Endothelial cell of umbilical vein (primary cell): ENCODE data around the gene STAT5B. TPM values are rescaled to one million over a fixed set of nuclear protein-coding genes. Genes with fewer than 3 reads are reported as not detected.

Source experiments
- BruUV-seq: library from RNA; stranded (reverse); fragments of 400-500 nt; replicated peaks from 2 replicates; lab custom pipeline; 2021; lab: Mats Ljungman, UMichigan
- CTCF ChIA-PET: fragments of 300-600, 350-600 bp; sonication (Branson Sonifier 250); formaldehyde crosslinking; loops from one replicate; lab custom pipeline; 2021; ENCODE audit warnings: antibody characterized with exemption, inconsistent platforms; lab: Charles Lee
- POLR2A ChIA-PET: fragments of 300-600, 350-600 bp; sonication (Branson Sonifier 250); formaldehyde crosslinking; loops from one replicate; lab custom pipeline; 2021; ENCODE audit warnings: antibody characterized with exemption, inconsistent platforms; lab: Charles Lee
- DNase-seq: peaks from one replicate; pipeline ENCODE4 v3.0.0-alpha.2; 2011; ENCODE audit warnings: low read depth, low spot score
- FAIRE-seq: peaks from 2 replicates; lab custom pipeline; 2011; peaks lifted over from hg19 to GRCh38; lab: Jason Lieb, UNC
- H2AFZ ChIP-seq: 2 replicates; pipeline ENCODE4 v1.6.0; 2012; ENCODE audit warnings: low read depth, low read length, control low read depth, inconsistent platforms
- H3K27ac ChIP-seq: 2 replicates; pipeline ENCODE4 v1.5.1; 2011; ENCODE audit warnings: low read depth, mild to moderate bottlenecking, control low read depth, low read length, moderate library complexity; ENCODE audit not compliant: insufficient read depth
- H3K27me3 ChIP-seq, 2 experiments: 2 replicates each; pipeline versions ENCODE4 v1.6.0 to v1.6.1; 2011; ENCODE audit warnings: low read length in 2 of 2, mixed read lengths in 1 of 2; ENCODE audit not compliant: control insufficient read depth in 2 of 2, insufficient read depth in 2 of 2
- H3K36me3 ChIP-seq, 2 experiments: 2 replicates in 1 of 2; 3 replicates in 1 of 2; pipeline ENCODE4 v1.5.1; 2011; ENCODE audit warnings: low read length in 2 of 2, mild to moderate bottlenecking in 1 of 2, moderate library complexity in 1 of 2; ENCODE audit not compliant: control insufficient read depth in 2 of 2, insufficient read depth in 2 of 2; ENCODE audit errors: extremely low read depth in 1 of 2
- H3K4me1 ChIP-seq: 3 replicates; pipeline ENCODE4 v1.5.1; 2011; ENCODE audit warnings: mild to moderate bottlenecking, low read length; ENCODE audit not compliant: control insufficient read depth, insufficient read depth; ENCODE audit errors: extremely low read depth
- H3K4me2 ChIP-seq: 2 replicates; pipeline ENCODE4 v1.6.1; 2011; ENCODE audit warnings: low read length, control low read depth, mixed read lengths; ENCODE audit not compliant: insufficient read depth
- H3K4me3 ChIP-seq, 3 experiments: fragments of 200-600 bp in 1 of 3; sonication (generic), shearing (Covaris generic) in 1 of 3; replicated peaks in 1 of 3; 2 replicates each; pipeline ENCODE4 v1.5.1; 2011 to 2016; ENCODE audit warnings: control low read depth in 3 of 3, low read length in 3 of 3, mild to moderate bottlenecking in 2 of 3, inconsistent platforms in 1 of 3, low read depth in 1 of 3, moderate library complexity in 1 of 3; ENCODE audit not compliant: insufficient read depth in 1 of 3
- H3K79me2 ChIP-seq: 2 replicates; pipeline ENCODE4 v1.6.0; 2012; ENCODE audit warnings: low read length, inconsistent platforms; ENCODE audit not compliant: control insufficient read depth, insufficient read depth
- H3K9ac ChIP-seq: replicated peaks from 2 replicates; pipeline ENCODE3; 2011; ENCODE audit warnings: low read length, control low read depth; ENCODE audit not compliant: insufficient read depth; ENCODE audit errors: extremely low read depth
- H3K9me1 ChIP-seq: replicated peaks from 3 replicates; pipeline ENCODE4 v1.6.0; 2011; ENCODE audit warnings: mild to moderate bottlenecking, low read length; ENCODE audit not compliant: control insufficient read depth, insufficient read depth; ENCODE audit errors: extremely low read depth
- H3K9me3 ChIP-seq: replicated peaks from 2 replicates; pipeline ENCODE4 v1.5.1; 2012; ENCODE audit warnings: low read length, inconsistent platforms; ENCODE audit not compliant: control insufficient read depth, insufficient read depth
- H4K20me1 ChIP-seq: replicated peaks from 2 replicates; pipeline ENCODE3; 2011; ENCODE audit warnings: mild to moderate bottlenecking, low read length; ENCODE audit not compliant: control insufficient read depth, insufficient read depth; ENCODE audit errors: extremely low read depth
- JUN ChIP-seq: IDR thresholded peaks from 2 replicates; pipeline ENCODE4 v1.6.1; 2011; ENCODE audit warnings: borderline replicate concordance, low read depth; ENCODE audit not compliant: insufficient read length, insufficient read depth
- POLR2AphosphoS5 ChIP-seq: IDR thresholded peaks from 2 replicates; pipeline ENCODE4 v1.6.1; 2012; ENCODE audit warnings: low read depth, mild to moderate bottlenecking, control low read depth, low read length, moderate library complexity; ENCODE audit not compliant: insufficient read depth
- dilution Hi-C: fragments of 300-500 bp; cut with MboI; formaldehyde crosslinking; loops from one replicate; pipeline ENCODE4 v1.15.0; 2019; ENCODE audit warnings: low sequenced_read_pairs; ENCODE audit not compliant: extremely low pct_ligation_motif_present
- intact Hi-C: fragments of 100-400 bp; cut with micrococcal nuclease; formaldehyde crosslinking; loops from one replicate; pipeline ENCODE4 v1.10.0; 2022
- polyA plus RNA-seq, 4 experiments: library from polyadenylated mRNA; depleted of rRNA in 3 of 4; stranded (reverse) in 3 of 4; unstranded in 1 of 4; fragments of >200 nt; gene quantifications; 2 replicates each; pipeline versions ENCODE4 v1.2.1 to v1.2.3, GENCODE V29; 2011 to 2012; ENCODE audit warnings: missing spikeins in 1 of 4
- total RNA-seq: library from RNA; stranded (reverse); gene quantifications from 2 replicates; pipeline ENCODE4 v1.2.3, GENCODE V29; 2021
- TF ChIP-seq, protein P1 (sequence below), 2 donors: IDR thresholded peaks; 1 replicate in 1 of 2; 2 replicates in 1 of 2; pipeline ENCODE4 v1.5.1; 2011; ENCODE audit warnings: low read length in 2 of 2, mild to moderate bottlenecking in 2 of 2, moderate library complexity in 2 of 2, control low read depth in 1 of 2, inconsistent platforms in 1 of 2, low read depth in 1 of 2; ENCODE audit not compliant: insufficient read depth in 1 of 2; ENCODE audit errors: extremely low read depth in 1 of 2
- TF ChIP-seq, protein P2 (sequence below): IDR thresholded peaks from 2 replicates; pipeline ENCODE4 v1.6.1; 2011; ENCODE audit not compliant: insufficient read depth, insufficient read length

The STAT5B gene
- total and polyA plus RNA-seq, 2 donors (not counting 3 experiments of a cell fraction or from before 2014, with no cell fraction given): 43.3 to 53.7 TPM

DNA sequence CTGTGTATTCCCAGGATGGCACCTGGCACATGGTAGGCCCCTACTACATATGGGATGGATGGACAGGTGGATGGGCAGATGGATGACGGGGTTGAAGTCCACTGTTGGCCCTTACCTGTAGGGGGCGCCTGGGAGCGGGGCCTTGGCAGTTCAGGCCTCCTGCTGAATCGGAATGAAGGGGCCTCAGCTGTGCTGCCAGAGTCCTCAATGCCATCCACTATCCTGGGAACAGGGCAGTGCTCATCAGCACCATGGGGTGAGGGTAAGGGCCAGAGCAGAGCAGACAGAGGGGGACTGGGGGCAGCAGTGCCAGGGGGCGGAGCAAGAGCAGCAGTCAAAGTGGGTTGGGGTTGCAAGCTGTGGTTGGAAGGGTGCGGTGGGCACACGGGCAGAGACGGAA, 113.1 kb downstream of the STAT5B start:
- intact Hi-C loops: no loop called here
- no TSS peak for BruUV-seq
- dilution Hi-C loops: no loop called here
- FAIRE-seq: no peak
- CTCF ChIA-PET: interaction anchor here (1.1 kb wide), 1 partner anchor 16 kb away, joined by 3 read pairs; no protein-coding TSS in a partner anchor
- H3K36me3 ChIP-seq: no peaks in the 10 kb centered on the region
- H3K9me3 ChIP-seq: no peaks in the 10 kb centered on the region
- POLR2A ChIA-PET: no interaction called here
- H3K9ac ChIP-seq: no peak overlapping the region
- no peaks in the 10 kb centered on the region for H3K4me1 ChIP-seq
- H2AFZ ChIP-seq: no peak overlapping the region
- H3K4me3 ChIP-seq: no peak overlapping the region
- DNase-seq: no peak
- no peaks in the 10 kb centered on the region for H3K79me2 ChIP-seq
- no peaks in the 10 kb centered on the region for H3K27me3 ChIP-seq
- TF ChIP-seq, protein P1, sequence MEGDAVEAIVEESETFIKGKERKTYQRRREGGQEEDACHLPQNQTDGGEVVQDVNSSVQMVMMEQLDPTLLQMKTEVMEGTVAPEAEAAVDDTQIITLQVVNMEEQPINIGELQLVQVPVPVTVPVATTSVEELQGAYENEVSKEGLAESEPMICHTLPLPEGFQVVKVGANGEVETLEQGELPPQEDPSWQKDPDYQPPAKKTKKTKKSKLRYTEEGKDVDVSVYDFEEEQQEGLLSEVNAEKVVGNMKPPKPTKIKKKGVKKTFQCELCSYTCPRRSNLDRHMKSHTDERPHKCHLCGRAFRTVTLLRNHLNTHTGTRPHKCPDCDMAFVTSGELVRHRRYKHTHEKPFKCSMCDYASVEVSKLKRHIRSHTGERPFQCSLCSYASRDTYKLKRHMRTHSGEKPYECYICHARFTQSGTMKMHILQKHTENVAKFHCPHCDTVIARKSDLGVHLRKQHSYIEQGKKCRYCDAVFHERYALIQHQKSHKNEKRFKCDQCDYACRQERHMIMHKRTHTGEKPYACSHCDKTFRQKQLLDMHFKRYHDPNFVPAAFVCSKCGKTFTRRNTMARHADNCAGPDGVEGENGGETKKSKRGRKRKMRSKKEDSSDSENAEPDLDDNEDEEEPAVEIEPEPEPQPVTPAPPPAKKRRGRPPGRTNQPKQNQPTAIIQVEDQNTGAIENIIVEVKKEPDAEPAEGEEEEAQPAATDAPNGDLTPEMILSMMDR (IDR thresholded peaks at IDR 0.05; ENCODE audit: extremely low read depth in 1 of 2, insufficient read depth in 1 of 2, low read depth in 1 of 2, low read length in 2 of 2): peak; percentile 47 to 54
- TF ChIP-seq, protein P2, sequence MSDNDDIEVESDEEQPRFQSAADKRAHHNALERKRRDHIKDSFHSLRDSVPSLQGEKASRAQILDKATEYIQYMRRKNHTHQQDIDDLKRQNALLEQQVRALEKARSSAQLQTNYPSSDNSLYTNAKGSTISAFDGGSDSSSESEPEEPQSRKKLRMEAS: no peak
- no peak overlapping the region for H3K27ac ChIP-seq
- H4K20me1 ChIP-seq: no peaks in the 10 kb centered on the region
- no peaks in the 10 kb centered on the region for H3K9me1 ChIP-seq
- no peak overlapping the region for H3K4me2 ChIP-seq

DNA sequence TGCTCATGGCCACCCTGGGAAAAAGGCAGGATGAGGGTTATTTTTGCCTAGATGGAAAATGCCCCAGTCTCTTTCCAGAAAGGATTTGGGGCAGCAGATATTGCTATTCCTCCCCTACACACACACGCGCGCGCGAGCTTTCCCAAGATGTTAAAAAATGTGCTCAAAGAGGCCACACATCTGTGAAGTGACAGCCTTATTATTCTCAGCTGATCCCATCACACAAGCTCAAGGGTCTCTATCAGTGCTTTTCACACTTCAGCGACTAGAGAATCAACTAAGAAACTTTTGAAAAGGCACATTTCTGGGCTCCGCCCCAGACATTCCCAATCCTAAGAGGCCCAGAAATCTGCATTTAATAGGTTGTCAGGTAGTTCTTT, 115.7 kb downstream of the STAT5B start:
- no peaks in the 10 kb centered on the region for H3K79me2 ChIP-seq
- intact Hi-C loops (no loop called here), dilution Hi-C loops (no loop called here)
- no peaks in the 10 kb centered on the region for H3K9me1 ChIP-seq
- no peak overlapping the region for H3K27ac ChIP-seq
- no peak overlapping the region for H3K9ac ChIP-seq
- no peak overlapping the region for H3K4me3 ChIP-seq
- H4K20me1 ChIP-seq: no peaks in the 10 kb centered on the region
- H3K27me3 ChIP-seq: no peaks in the 10 kb centered on the region
- ChIA-PET CTCF (interaction anchor here (0.6 kb wide), 1 partner anchor 143 kb away, joined by 3 read pairs; the partner anchor contains the start of gene DNAJC7), POLR2A (no interaction called here)
- DNase-seq (no peak), FAIRE-seq (no peak)
- H3K36me3 ChIP-seq: no peaks in the 10 kb centered on the region
- no peak overlapping the region for H2AFZ ChIP-seq
- H3K4me1 ChIP-seq: peaks cover 3% of the 10 kb centered on the region
- no peaks in the 10 kb centered on the region for H3K9me3 ChIP-seq
- no TSS peak for BruUV-seq
- no peak for TF ChIP-seq JUN
- TF ChIP-seq POLR2AphosphoS5: no peak
- H3K4me2 ChIP-seq: no peak overlapping the region
